HepG2 (cell line): ENCODE results near the gene GNPAT. TPM values are rescaled to one million over a fixed set of nuclear protein-coding genes. Genes with fewer than 3 reads are reported as not detected.

Experiments used
- ATRX ChIP-seq: sonication (generic); formaldehyde crosslinking; IDR thresholded peaks from 2 replicates; pipeline ENCODE4 v1.4.0; 2020; ENCODE audit warnings: missing genetic modification reagents, borderline replicate concordance
- CHD2 ChIP-seq: IDR thresholded peaks from 2 replicates; pipeline ENCODE4 v1.6.1; 2011; ENCODE audit warnings: low read depth, low read length, improper control_type of control experiment
- DBP ChIP-seq: sonication (generic); formaldehyde crosslinking; IDR thresholded peaks from 2 replicates; pipeline ENCODE4 v1.4.0; 2020; ENCODE audit warnings: missing genetic modification reagents; ENCODE audit errors: not compliant biosample characterization
- FOXP4 ChIP-seq: sonication (generic); formaldehyde crosslinking; IDR thresholded peaks from 2 replicates; pipeline ENCODE4 v1.4.0; 2020; ENCODE audit warnings: missing genetic modification reagents
- HNF1B ChIP-seq: sonication (generic); formaldehyde crosslinking; IDR thresholded peaks from 2 replicates; pipeline ENCODE4 v1.5.1; 2020; ENCODE audit warnings: mild to moderate bottlenecking, moderate library complexity, missing genetic modification reagents
- HNF4A ChIP-seq: sonication (generic); formaldehyde crosslinking; IDR thresholded peaks from 2 replicates; pipeline ENCODE4 v1.4.0; 2020; ENCODE audit warnings: missing genetic modification reagents
- IRX3 ChIP-seq: sonication (generic); formaldehyde crosslinking; IDR thresholded peaks from 2 replicates; pipeline ENCODE4 v1.8.1; 2023; ENCODE audit warnings: mild to moderate bottlenecking, low read depth, missing genetic modification reagents, borderline replicate concordance
- MEIS1 ChIP-seq: sonication (generic); formaldehyde crosslinking; IDR thresholded peaks from 2 replicates; pipeline ENCODE4 v1.9.0; 2021; ENCODE audit warnings: mild to moderate bottlenecking, missing genetic modification reagents, moderate library complexity, borderline replicate concordance
- PHF5A ChIP-seq: IDR thresholded peaks from one replicate; pipeline ENCODE4 v1.6.1; 2018; ENCODE audit warnings: low read depth, missing genetic modification reagents; ENCODE audit not compliant: unreplicated experiment
- SNAPC2 ChIP-seq: sonication (generic); formaldehyde crosslinking; IDR thresholded peaks from 2 replicates; pipeline ENCODE4 v1.8.1; 2022; ENCODE audit warnings: mild to moderate bottlenecking, missing genetic modification reagents
- STAG1 ChIP-seq: sonication (generic); formaldehyde crosslinking; IDR thresholded peaks from 2 replicates; pipeline ENCODE4 v1.4.0; 2020; ENCODE audit warnings: missing genetic modification reagents
- TCF7L2 ChIP-seq: IDR thresholded peaks from 2 replicates; pipeline ENCODE4 v1.6.1; 2011; ENCODE audit warnings: mild to moderate bottlenecking, low read depth, low read length, moderate library complexity
- ZHX2 ChIP-seq, 2 experiments: sonication (generic) in 1 of 2; formaldehyde crosslinking in 1 of 2; IDR thresholded peaks; 2 replicates each; pipeline versions ENCODE4 v1.6.1 to v1.9.0; 2014 to 2022; ENCODE audit warnings: antibody characterized with exemption in 1 of 2, borderline replicate concordance in 1 of 2, inconsistent platforms in 1 of 2, low read depth in 1 of 2, missing genetic modification reagents in 1 of 2
- ZNF276 ChIP-seq: sonication (generic); formaldehyde crosslinking; IDR thresholded peaks from 2 replicates; pipeline ENCODE4 v1.4.0; 2020; ENCODE audit warnings: mild to moderate bottlenecking, low read depth, missing genetic modification reagents
- ZNF629 ChIP-seq: sonication (generic); formaldehyde crosslinking; conservative IDR thresholded peaks from 2 replicates; pipeline ENCODE4 v1.5.0; 2020; ENCODE audit warnings: missing genetic modification reagents
- polyA plus RNA-seq, 8 experiments: library from polyadenylated mRNA; depleted of rRNA in 3 of 8; stranded (reverse) in 7 of 8; unstranded in 1 of 8; fragments of >200 nt; fragmentation: Illumina TruSeq in 4 of 8; extraction: Trizol in 4 of 8; gene quantifications; 2 replicates each; pipeline versions ENCODE4 v1.2.1 to v1.2.3, GENCODE V29; 2011 to 2016; ENCODE audit warnings: low read depth in 4 of 8, missing spikeins in 1 of 8, mixed read lengths in 1 of 8; ENCODE audit not compliant: insufficient read depth in 1 of 8
- total RNA-seq, 5 experiments: library from RNA; depleted of rRNA; stranded (reverse); fragments of >200 nt; fragmentation: Illumina TruSeq; extraction: Trizol; gene quantifications; 2 replicates each; pipeline ENCODE4 v1.2.3, GENCODE V29; 2016; ENCODE audit warnings: low read depth in 1 of 5

GNPAT gene
- total and polyA plus RNA-seq, 2 of the 13 experiments (the other 11 are each of a cell fraction or from before 2014, with no cell fraction given): 58.3 to 114 TPM

GRCh38 chr1:231211005-231211857 lies 29.8 kb upstream of the GNPAT start (continued):
- TF ChIP-seq FOXP4 (no peak), ZNF629 (CRISPR knock-in tag) (no peak), TCF7L2 (no peak), SNAPC2 (no peak), HNF1B (peak; percentile 43; the same call in 1 of the 2 replicates), MEIS1 (CRISPR knock-in tag) (no peak), ZHX2 (IDR thresholded peaks at IDR 0.05; ENCODE audit: low read depth) (no peak), ZHX2 (CRISPR knock-in tag; IDR thresholded peaks at IDR 0.05; ENCODE audit: borderline replicate concordance) (no peak), ZNF276 (CRISPR knock-in tag) (no peak), ATRX (CRISPR knock-in tag) (no peak), DBP (no peak), HNF4A (CRISPR knock-in tag) (0 out of 2 replicates have a peak, but pooled peaks have one; percentile 15), PHF5A (CRISPR knock-in tag) (no peak), CHD2 (no peak), IRX3 (no peak), STAG1 (CRISPR knock-in tag) (peak; percentile 97)
